AG09319 (cell line): ENCODE results near the gene AFTPH.

Experiments used
- DNase-seq: peaks from one replicate; pipeline ENCODE4 v3.0.0-alpha.2; 2010; ENCODE audit warnings: low read depth; ENCODE audit errors: extremely low read depth
- TF ChIP-seq, protein P1 (sequence below): IDR thresholded peaks from 2 replicates; pipeline ENCODE4 v1.5.1; 2011; ENCODE audit warnings: low read depth, mild to moderate bottlenecking, inconsistent platforms, low read length, moderate library complexity

The AFTPH gene

DNA sequence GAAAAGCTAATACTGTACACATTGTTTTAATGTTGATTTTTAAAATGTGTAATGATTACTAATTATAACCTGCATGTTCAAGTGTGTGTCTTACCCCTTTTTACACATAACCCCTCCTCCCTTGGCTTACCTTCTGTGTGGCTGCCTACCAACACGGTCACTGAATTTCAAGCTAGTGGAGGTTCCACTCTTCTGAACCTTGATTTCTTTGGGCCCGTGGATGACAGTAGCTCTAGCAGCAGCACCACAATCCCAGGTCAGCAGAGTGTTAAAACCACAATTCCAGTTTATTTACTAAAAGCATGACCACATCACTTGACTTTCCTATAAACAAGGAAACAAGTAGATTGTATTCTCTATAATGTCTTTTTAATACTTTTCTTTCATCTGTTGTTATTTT lies 56.9 kb downstream of the AFTPH start:
- TF ChIP-seq, protein P1, sequence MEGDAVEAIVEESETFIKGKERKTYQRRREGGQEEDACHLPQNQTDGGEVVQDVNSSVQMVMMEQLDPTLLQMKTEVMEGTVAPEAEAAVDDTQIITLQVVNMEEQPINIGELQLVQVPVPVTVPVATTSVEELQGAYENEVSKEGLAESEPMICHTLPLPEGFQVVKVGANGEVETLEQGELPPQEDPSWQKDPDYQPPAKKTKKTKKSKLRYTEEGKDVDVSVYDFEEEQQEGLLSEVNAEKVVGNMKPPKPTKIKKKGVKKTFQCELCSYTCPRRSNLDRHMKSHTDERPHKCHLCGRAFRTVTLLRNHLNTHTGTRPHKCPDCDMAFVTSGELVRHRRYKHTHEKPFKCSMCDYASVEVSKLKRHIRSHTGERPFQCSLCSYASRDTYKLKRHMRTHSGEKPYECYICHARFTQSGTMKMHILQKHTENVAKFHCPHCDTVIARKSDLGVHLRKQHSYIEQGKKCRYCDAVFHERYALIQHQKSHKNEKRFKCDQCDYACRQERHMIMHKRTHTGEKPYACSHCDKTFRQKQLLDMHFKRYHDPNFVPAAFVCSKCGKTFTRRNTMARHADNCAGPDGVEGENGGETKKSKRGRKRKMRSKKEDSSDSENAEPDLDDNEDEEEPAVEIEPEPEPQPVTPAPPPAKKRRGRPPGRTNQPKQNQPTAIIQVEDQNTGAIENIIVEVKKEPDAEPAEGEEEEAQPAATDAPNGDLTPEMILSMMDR, result no peak
- DNase-seq, result no peak

GRCh38 chr2:64581777-64582539 lies 57.8 kb downstream of the AFTPH start:
- no peak for DNase-seq
- TF ChIP-seq, protein P1, result no peak

- DNase-seq, result no peak
- TF ChIP-seq, protein P1, result no peak
Measured at GRCh38 chr2:64582774-64583340, 58.7 kb downstream of the AFTPH start.

DNA sequence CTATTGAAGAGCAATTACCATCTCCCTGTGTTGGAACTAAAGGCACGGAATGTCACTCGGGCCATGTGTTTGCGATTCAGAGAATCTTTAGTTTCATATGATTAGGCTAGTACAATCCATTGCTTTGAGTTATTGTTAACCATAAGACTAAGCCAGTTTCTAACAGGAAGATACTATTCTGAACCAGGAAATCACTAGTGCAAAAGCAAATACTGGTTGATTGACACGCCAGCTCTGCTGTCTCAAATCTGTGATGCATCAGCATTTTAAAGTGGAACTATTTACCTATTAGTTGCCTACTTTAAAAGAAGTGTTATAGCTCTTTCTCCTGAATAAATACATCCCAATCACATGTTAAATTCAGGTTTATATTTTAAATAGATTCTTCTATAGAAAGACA lies 61.9 kb downstream of the AFTPH start:
- no peak for DNase-seq
- TF ChIP-seq, protein P1, result no peak

GRCh38 chr2:64586883-64587481 lies 62.9 kb downstream of the AFTPH start:
- TF ChIP-seq, protein P1, result peak; percentile 69
- DNase-seq, result peak; percentile 31

- TF ChIP-seq, protein P1, result no peak
- no peak for DNase-seq
Measured at GRCh38 chr2:64587561-64587960, 63.4 kb downstream of the AFTPH start.

GRCh38 chr2:64591188-64591587 lies 67.1 kb downstream of the AFTPH start:
- DNase-seq, result no peak
- TF ChIP-seq, protein P1, result no peak
